ENCODE measurements around the gene ADGRG3. TPM values are rescaled to one million over a fixed set of nuclear protein-coding genes. Genes with fewer than 3 reads are reported as not detected.

The ADGRG3 gene
- total and polyA plus RNA-seq, 2 experiments from 2014 or later = not detected

DNA sequence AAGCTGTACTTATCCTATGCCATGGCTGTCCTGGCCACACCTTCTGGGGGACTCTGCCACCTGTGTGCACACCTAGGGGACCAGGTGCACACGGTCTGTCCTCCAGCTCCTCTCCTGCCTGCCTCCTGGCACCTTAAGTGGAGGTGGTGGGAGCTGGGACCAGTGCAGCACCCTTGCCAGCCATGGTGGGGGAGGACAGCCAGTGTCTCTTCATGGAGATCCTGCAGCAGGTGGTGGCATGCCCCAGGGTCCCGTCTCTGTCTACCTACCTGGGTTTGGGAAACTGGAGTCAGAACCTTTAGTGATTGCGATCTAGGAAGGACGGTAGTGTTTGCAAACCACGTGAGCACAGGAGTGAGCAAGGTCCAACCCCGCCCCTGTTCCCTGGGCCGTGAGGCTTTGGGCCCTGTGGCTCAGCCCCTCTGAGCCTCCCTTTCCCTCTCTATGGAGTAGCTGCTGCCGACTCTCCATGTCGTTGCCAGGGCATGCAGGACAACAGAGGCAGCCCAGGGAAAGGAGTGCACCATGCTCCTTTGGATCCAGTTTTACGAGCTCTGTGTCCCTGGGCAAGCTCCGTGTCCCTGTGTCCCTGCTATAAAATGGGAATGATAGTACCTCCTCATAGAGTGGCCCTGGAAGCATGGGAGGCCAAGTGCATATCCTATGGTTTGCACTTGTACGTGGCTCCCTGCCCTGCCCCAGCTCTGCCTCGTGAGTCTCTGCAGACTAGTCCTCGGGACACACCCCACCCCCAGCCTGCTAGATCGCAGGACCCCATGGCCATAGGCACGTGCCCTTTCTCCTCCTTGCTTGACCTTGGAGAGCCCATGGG, 32.6 kb upstream of the ADGRG3 start:
- TF ChIP-seq, protein P1, sequence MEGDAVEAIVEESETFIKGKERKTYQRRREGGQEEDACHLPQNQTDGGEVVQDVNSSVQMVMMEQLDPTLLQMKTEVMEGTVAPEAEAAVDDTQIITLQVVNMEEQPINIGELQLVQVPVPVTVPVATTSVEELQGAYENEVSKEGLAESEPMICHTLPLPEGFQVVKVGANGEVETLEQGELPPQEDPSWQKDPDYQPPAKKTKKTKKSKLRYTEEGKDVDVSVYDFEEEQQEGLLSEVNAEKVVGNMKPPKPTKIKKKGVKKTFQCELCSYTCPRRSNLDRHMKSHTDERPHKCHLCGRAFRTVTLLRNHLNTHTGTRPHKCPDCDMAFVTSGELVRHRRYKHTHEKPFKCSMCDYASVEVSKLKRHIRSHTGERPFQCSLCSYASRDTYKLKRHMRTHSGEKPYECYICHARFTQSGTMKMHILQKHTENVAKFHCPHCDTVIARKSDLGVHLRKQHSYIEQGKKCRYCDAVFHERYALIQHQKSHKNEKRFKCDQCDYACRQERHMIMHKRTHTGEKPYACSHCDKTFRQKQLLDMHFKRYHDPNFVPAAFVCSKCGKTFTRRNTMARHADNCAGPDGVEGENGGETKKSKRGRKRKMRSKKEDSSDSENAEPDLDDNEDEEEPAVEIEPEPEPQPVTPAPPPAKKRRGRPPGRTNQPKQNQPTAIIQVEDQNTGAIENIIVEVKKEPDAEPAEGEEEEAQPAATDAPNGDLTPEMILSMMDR (IDR thresholded peaks at IDR 0.05; ENCODE audit: poor library complexity) = no peak
- TF ChIP-seq EZH2phosphoT487 (IDR thresholded peaks at IDR 0.05; ENCODE audit: low read depth, severe bottlenecking, unreplicated experiment) (no peak), EZH2 (IDR thresholded peaks at IDR 0.05; ENCODE audit: borderline replicate concordance) (no peak)
- Histone ChIP-seq H3K9me2 (replicated peaks; ENCODE audit: insufficient read depth) (no peaks in the 10 kb centered on the region), H2AFZ (no peak overlapping the region), H3K27me3 (no peaks in the 10 kb centered on the region), H3K9me3 (ENCODE audit: low read depth) (no peaks in the 10 kb centered on the region), H3K36me3 (replicated peaks; ENCODE audit: insufficient read depth, low read depth) (no peaks in the 10 kb centered on the region), H3K4me2 (peak overlapping the region; percentile 63), H4K20me1 (ENCODE audit: insufficient read depth, poor library complexity, severe bottlenecking) (no peaks in the 10 kb centered on the region), H3K4me1 (ENCODE audit: insufficient read depth) (peaks cover 40% of the 10 kb centered on the region), H3K4me3 (no peak overlapping the region), H3K27ac (peak overlapping the region; percentile 92), H3K79me2 (peaks cover 33% of the 10 kb centered on the region)
- DNase-seq (ENCODE audit: low spot score) = peak; percentile 85
- 42% methylated on average over 16 of the region's 16 CpGs for WGBS (ENCODE audit: low lambda C conversion rate, missing lambda C conversion rate)

DNA sequence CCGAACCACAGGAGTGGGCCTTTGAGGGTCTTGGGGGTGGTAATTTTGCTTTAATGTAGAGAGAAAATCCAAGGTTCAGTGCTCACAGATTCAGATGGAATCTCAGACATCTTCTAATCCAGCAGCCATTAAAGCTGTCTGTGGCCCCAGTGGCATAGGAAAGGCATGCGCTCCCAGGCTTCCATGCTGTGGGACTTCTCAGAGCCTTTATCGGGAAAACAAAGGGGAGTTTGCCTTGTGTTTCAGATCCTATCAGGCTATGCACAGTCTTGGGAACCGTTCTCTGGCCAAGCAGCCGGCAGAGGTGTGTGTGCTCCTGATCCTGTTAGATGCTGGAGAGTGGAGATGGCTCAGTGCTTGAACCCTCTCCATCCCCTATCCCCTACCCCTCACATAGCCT, 31.9 kb upstream of the ADGRG3 start:
- Histone ChIP-seq H3K4me3 (no peak overlapping the region), H3K9me2 (replicated peaks; ENCODE audit: insufficient read depth) (no peaks in the 10 kb centered on the region), H3K27me3 (no peaks in the 10 kb centered on the region), H3K79me2 (peaks cover 33% of the 10 kb centered on the region), H3K4me2 (peak overlapping the region; percentile 63), H4K20me1 (ENCODE audit: insufficient read depth, poor library complexity, severe bottlenecking) (no peaks in the 10 kb centered on the region), H3K4me1 (ENCODE audit: insufficient read depth) (peaks cover 40% of the 10 kb centered on the region), H3K9me3 (ENCODE audit: low read depth) (no peaks in the 10 kb centered on the region), H3K36me3 (replicated peaks; ENCODE audit: insufficient read depth, low read depth) (no peaks in the 10 kb centered on the region), H3K27ac (peak overlapping the region; percentile 92), H2AFZ (no peak overlapping the region)
- 85% methylated on average over 5 of the region's 5 CpGs for WGBS (ENCODE audit: low lambda C conversion rate, missing lambda C conversion rate)
- no peak for DNase-seq (ENCODE audit: low spot score)
- TF ChIP-seq EZH2phosphoT487 (IDR thresholded peaks at IDR 0.05; ENCODE audit: low read depth, severe bottlenecking, unreplicated experiment) = no peak

DNA sequence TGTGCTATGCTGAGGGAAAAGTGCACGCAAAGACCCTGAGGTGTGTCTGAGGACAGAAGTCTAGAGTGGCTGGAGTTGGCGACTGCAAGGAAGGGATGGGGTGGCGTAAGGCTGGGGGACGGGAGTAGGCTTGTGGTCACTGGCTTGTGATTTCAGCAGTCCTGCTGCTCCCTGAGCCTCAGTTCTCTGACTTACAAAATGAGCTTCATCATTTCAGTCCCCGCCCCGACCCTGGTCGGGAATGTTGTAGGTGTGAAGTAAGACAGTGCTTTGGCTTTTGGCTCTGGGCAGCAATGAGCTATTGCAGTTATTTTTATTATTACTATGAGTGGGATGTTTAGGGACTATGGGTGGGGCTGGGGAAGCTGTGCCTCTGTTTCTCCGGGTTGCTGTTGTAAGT, 31.1 kb upstream of the ADGRG3 start:
- WGBS (ENCODE audit: low lambda C conversion rate, missing lambda C conversion rate) = 91% methylated on average over 8 of the region's 8 CpGs
- Histone ChIP-seq H3K27ac (no peak overlapping the region), H3K36me3 (replicated peaks; ENCODE audit: insufficient read depth, low read depth) (no peaks in the 10 kb centered on the region), H3K9me3 (ENCODE audit: low read depth) (no peaks in the 10 kb centered on the region), H3K9me2 (replicated peaks; ENCODE audit: insufficient read depth) (no peaks in the 10 kb centered on the region), H3K27me3 (no peaks in the 10 kb centered on the region), H3K4me2 (no peak overlapping the region), H2AFZ (no peak overlapping the region), H4K20me1 (ENCODE audit: insufficient read depth, poor library complexity, severe bottlenecking) (no peaks in the 10 kb centered on the region), H3K4me1 (ENCODE audit: insufficient read depth) (peaks cover 40% of the 10 kb centered on the region), H3K4me3 (no peak overlapping the region), H3K79me2 (peaks cover 31% of the 10 kb centered on the region)
- TF ChIP-seq EZH2phosphoT487 (IDR thresholded peaks at IDR 0.05; ENCODE audit: low read depth, severe bottlenecking, unreplicated experiment) (no peak), EZH2 (IDR thresholded peaks at IDR 0.05; ENCODE audit: borderline replicate concordance) (no peak)
- TF ChIP-seq, protein P1 (IDR thresholded peaks at IDR 0.05; ENCODE audit: poor library complexity) = no peak
- DNase-seq (ENCODE audit: low spot score) = no peak

DNA sequence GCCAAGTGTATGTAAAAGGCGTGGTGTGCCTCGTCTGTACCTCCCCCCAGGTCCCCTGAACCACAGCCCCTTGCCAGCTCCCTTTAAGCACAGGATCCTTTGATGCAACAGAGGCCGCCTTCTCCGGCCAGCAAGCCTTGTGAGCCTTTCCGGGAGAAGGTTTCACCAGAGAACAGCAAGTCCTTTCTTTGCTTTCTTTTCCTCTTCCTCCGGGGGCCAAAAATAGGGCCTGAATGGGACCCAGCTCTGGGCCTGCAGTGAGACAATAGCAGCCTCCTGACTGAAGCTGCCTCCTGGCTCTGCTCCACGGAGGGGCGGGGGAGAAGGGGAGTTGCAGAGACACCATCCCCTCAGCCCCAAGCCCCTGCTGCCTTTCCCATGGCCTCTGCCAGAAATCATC, 30.7 kb upstream of the ADGRG3 start:
- Histone ChIP-seq H3K27ac (no peak overlapping the region), H3K9me3 (ENCODE audit: low read depth) (no peaks in the 10 kb centered on the region), H3K36me3 (replicated peaks; ENCODE audit: insufficient read depth, low read depth) (no peaks in the 10 kb centered on the region), H3K9me2 (replicated peaks; ENCODE audit: insufficient read depth) (no peaks in the 10 kb centered on the region), H3K79me2 (peaks cover 28% of the 10 kb centered on the region), H3K4me3 (no peak overlapping the region), H4K20me1 (ENCODE audit: insufficient read depth, poor library complexity, severe bottlenecking) (no peaks in the 10 kb centered on the region), H2AFZ (no peak overlapping the region), H3K27me3 (no peaks in the 10 kb centered on the region), H3K4me1 (ENCODE audit: insufficient read depth) (peaks cover 40% of the 10 kb centered on the region), H3K4me2 (no peak overlapping the region)
- 69% methylated on average over 7 of the region's 8 CpGs for WGBS (ENCODE audit: low lambda C conversion rate, missing lambda C conversion rate)
- DNase-seq (ENCODE audit: low spot score) = no peak
- TF ChIP-seq EZH2phosphoT487 (IDR thresholded peaks at IDR 0.05; ENCODE audit: low read depth, severe bottlenecking, unreplicated experiment) = no peak
- TF ChIP-seq, protein P1 (IDR thresholded peaks at IDR 0.05; ENCODE audit: poor library complexity) = no peak
- TF ChIP-seq EZH2 (IDR thresholded peaks at IDR 0.05; ENCODE audit: borderline replicate concordance) = no peak
